Stimulated activated naive CD8-positive, alpha-beta T cell treated with anti-CD3 and anti-CD28 coated beads, Interleukin-15, Interleukin-2, amounts not matched to agents 100 U/mL and 50 U/mL, for 24 hours (primary cell): Measurements from ENCODE around the gene NDUFS4.
A peak's percentile ranks its signal among the peaks of the same experiment; 100 is the strongest.
"Not testable (repeated sequence)": the region's sequence is repeated elsewhere in the genome, so short reads cannot be mapped to it uniquely, and the experiment has no call there.

ENCODE experiments used
- ATAC-seq: fragments of 150-1000 bp; cut with Tn5 transposase; one replicate; pipeline ENCODE4 v1.10.0; 2021
- DNase-seq: peaks from one replicate; pipeline ENCODE4 v3.0.0; 2021

The NDUFS4 gene

GRCh38 chr5:53560506-53561191 lies at the start of gene NDUFS4:
TSS of gene NDUFS4 (plus strand) at chr5:53560639. CDS start at chr5:53560663, 24 bp downstream.
- DNase-seq (peak; percentile 87), ATAC-seq (peak; percentile 85)

GRCh38 chr5:53512539-53512938 lies 47.9 kb upstream of the NDUFS4 start:
- ATAC-seq (no peak), DNase-seq (no peak)

- ATAC-seq (no peak), DNase-seq (no peak)
These were observed 44.5 kb upstream of the NDUFS4 start for GRCh38 chr5:53515988-53516387.

GRCh38 chr5:53520813-53521212 lies 39.6 kb upstream of the NDUFS4 start:
- no peak for ATAC-seq
- DNase-seq, result no peak

- no peak for DNase-seq
- no peak for ATAC-seq
These were observed 22.7 kb upstream of the NDUFS4 start for GRCh38 chr5:53537711-53538110.

GRCh38 chr5:53540739-53541138 lies 19.7 kb upstream of the NDUFS4 start:
- not testable (repeated sequence) for DNase-seq, ATAC-seq

- ATAC-seq, result no peak
- DNase-seq, result no peak
These were observed 18.6 kb upstream of the NDUFS4 start for GRCh38 chr5:53541859-53542258.

- no peak for DNase-seq
- no peak for ATAC-seq
These were observed 17.5 kb upstream of the NDUFS4 start for GRCh38 chr5:53542926-53543325.

- no peak for DNase-seq
These were observed 17.0 kb upstream of the NDUFS4 start for GRCh38 chr5:53543401-53543800.

GRCh38 chr5:53545744-53546143 lies 14.7 kb upstream of the NDUFS4 start:
- no peak for ATAC-seq
- DNase-seq, result no peak

More at GRCh38 chr5:53543401-53543800, 17.0 kb upstream of the NDUFS4 start:
- ATAC-seq, result no peak

- ATAC-seq, result no peak
These were observed 13.2 kb upstream of the NDUFS4 start for GRCh38 chr5:53547226-53547625.

GRCh38 chr5:53548501-53548900 lies 11.9 kb upstream of the NDUFS4 start:
- not testable (repeated sequence) for DNase-seq, ATAC-seq

More at GRCh38 chr5:53547226-53547625, 13.2 kb upstream of the NDUFS4 start:
- DNase-seq, result no peak

GRCh38 chr5:53549792-53550191 lies 10.6 kb upstream of the NDUFS4 start:
- DNase-seq, result no peak
- no peak for ATAC-seq

GRCh38 chr5:53552561-53552960 lies 7.9 kb upstream of the NDUFS4 start:
- ATAC-seq (no peak), DNase-seq (no peak)

GRCh38 chr5:53554444-53554843 lies 6.0 kb upstream of the NDUFS4 start:
- no peak for ATAC-seq
- no peak for DNase-seq

- ATAC-seq, result no peak
- no peak for DNase-seq
These were observed 5.3 kb upstream of the NDUFS4 start for GRCh38 chr5:53555160-53555559.

- DNase-seq (no peak), ATAC-seq (no peak)
These were observed 4.4 kb upstream of the NDUFS4 start for GRCh38 chr5:53556001-53556400.

GRCh38 chr5:53557386-53557785 lies 3.1 kb upstream of the NDUFS4 start:
- no peak for ATAC-seq
- no peak for DNase-seq

- ATAC-seq (no peak), DNase-seq (no peak)
These were observed 1.5 kb upstream of the NDUFS4 start for GRCh38 chr5:53558966-53559365.

GRCh38 chr5:53560028-53560427 lies 411 bp upstream of the NDUFS4 start:
- DNase-seq (no peak), ATAC-seq (no peak)

- DNase-seq (no peak), ATAC-seq (no peak)
These were observed 8.0 kb downstream of the NDUFS4 start for GRCh38 chr5:53568401-53568800.

GRCh38 chr5:53568871-53569270 lies 8.4 kb downstream of the NDUFS4 start:
- DNase-seq (no peak), ATAC-seq (no peak)

- DNase-seq (no peak), ATAC-seq (no peak)
These were observed 9.0 kb downstream of the NDUFS4 start for GRCh38 chr5:53569453-53569852.

- DNase-seq, result no peak
These were observed 11.0 kb downstream of the NDUFS4 start for GRCh38 chr5:53571403-53571802.

More at GRCh38 chr5:53571403-53571802, 11.0 kb downstream of the NDUFS4 start:
- no peak for ATAC-seq
